Astrocyte of the cerebellum (primary cell): ENCODE results near the gene ARID5A.
A peak's percentile ranks its signal among the peaks of the same experiment; 100 is the strongest.
"Not testable (repeated sequence)": the region's sequence is repeated elsewhere in the genome, so short reads cannot be mapped to it uniquely, and the experiment has no call there.

Source experiments
- DNase-seq: peaks from one replicate; pipeline ENCODE4 v3.0.0-alpha.2; 2011; ENCODE audit warnings: low read depth
- H3K4me3 ChIP-seq: 2 replicates; pipeline ENCODE4 v1.5.1; 2011; ENCODE audit warnings: mild to moderate bottlenecking, low read depth, low read length, moderate library complexity
- CTCF ChIP-seq: IDR thresholded peaks from 2 replicates; pipeline ENCODE4 v1.5.1; 2012; ENCODE audit warnings: low read length, low read depth, moderate library complexity, mild to moderate bottlenecking; ENCODE audit errors: missing control alignments
- in situ Hi-C: cut with HindIII; loops from 2 replicates; pipeline ENCODE4 v1.10.0; 2017; ENCODE audit warnings: low sequenced_read_pairs

Gene ARID5A

DNA sequence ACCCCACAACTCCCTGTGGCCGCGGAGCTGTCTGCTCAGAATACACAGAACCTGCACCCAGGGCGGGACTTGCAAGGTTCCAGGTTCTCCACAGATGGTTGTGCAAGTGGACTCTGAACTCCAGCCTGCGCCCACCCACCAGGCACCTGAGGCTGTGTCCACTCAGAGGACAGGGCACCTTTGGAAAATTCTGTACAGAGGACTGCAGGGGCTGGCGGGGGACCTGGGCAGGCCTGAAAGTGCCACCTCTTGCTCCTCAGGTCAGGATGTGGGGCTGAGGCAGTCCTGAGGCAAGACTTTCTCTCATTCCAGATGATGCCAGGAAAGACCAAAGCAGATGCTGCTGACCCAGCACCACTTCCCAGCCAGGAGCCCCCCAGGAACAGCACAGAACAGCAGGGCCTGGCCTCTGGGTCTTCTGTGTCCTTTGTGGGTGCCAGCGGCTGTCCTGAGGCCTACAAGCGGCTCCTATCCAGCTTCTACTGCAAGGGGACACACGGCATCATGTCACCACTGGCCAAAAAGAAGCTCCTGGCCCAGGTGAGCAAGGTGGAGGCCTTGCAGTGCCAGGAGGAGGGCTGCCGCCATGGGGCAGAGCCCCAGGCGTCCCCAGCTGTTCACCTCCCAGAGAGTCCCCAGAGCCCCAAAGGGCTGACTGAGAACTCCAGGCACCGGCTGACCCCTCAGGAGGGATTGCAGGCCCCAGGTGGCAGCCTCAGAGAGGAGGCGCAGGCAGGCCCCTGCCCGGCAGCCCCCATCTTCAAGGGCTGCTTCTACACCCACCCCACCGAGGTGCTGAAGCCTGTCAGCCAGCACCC, 14.4 kb downstream of the ARID5A start:
- no peak overlapping the region for H3K4me3 ChIP-seq
- in situ Hi-C loops: no loop called here
- TF ChIP-seq CTCF: no peak
- DNase-seq: no peak

- H3K4me3 ChIP-seq: no peak overlapping the region
- in situ Hi-C loops: no loop called here
- TF ChIP-seq CTCF: no peak
- no peak for DNase-seq
Measured at GRCh38 chr2:96551605-96552314, 15.2 kb downstream of the ARID5A start.

DNA sequence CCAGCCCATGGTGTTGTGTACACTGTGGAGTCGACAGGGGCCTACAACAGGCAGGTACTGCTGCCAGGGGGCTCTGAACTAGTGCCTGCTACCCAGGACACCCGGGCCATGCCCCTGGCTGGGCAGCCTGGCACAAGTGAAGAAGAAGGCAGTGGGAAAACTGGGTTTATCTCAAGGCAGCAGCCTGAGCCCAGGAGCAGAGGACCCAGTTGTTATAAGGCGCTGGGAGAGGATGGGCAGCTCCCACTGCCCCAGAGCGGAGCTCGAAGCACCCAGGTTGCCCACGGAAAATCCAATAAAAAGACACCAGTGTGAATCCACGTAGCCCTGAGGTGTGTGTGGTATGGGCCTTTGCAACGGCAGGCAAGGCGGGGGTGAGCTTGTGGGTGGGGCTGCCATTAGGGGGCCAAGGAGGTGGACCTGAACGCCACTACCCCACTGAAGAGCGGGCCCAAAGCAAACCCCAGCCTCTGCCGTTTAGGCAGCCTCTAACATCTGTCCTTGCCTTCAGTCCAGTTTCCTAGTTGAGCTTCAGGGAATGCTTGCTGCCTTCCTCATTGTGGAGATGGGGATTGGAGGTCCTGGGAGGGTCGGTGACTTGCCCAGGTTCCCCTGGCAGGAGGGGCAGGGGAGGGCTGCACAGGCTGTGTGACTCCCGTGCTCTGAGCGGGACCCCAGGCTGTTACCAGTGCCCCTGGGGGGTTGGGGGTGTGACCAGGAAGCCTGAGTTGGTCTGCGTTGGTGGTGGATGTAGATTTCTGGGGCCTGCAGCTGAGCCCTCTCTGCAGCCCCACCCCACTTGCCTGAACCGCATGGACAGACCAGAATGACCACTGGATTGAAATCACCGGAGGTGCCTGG, 16.0 kb downstream of the ARID5A start:
- no peak overlapping the region for H3K4me3 ChIP-seq
- in situ Hi-C loops: no loop called here

DNA sequence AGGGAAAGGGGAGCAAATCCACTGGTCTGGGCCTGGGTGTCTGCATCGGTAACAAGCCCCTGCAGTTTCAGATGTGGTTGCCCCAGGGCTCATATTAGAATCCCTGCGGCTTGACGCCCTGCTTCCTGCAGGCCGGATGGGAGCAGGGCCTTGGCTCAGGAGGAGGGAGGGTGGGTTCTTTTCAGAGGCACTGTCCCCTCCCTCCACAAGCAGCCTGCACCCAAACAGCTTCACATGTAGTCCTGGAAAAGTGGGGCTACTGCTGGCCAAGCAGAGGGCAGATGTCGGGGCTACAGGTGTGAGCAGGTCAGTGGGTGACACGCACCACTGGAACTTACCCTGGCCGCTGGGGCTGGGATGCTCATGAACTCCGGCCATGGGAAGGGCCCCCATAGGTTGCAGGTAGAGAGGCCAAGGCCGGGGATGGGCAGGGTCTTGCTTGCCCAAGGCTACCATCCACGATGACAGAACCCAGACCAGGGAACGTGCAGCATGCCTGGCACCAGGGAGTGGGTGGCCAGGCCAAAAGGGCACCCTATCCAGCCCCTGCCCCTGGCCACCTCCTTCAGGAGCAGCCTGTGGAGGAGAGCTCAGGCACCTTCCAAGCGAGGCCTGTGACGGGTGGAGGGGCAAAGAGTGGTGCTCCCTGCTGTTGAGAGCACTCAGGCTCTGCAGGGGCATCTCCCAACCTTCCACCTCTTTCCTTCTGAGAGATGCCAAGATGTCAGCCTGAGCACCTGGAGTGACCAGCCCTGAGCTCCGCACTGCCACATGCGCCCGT, 16.8 kb downstream of the ARID5A start:
- no peak for TF ChIP-seq CTCF

More for the DNA sequence above, 16.0 kb downstream of the ARID5A start:
- no peak for TF ChIP-seq CTCF
- no peak for DNase-seq

GRCh38 chr2:96553957-96554292, 17.4 kb downstream of the ARID5A start:
- in situ Hi-C loops, H3K4me3 ChIP-seq, DNase-seq: not testable (repeated sequence)

More for the DNA sequence above, 16.8 kb downstream of the ARID5A start:
- no peak overlapping the region for H3K4me3 ChIP-seq
- in situ Hi-C loops: no loop called here
- DNase-seq: no peak

GRCh38 chr2:96554293-96555145, 18.0 kb downstream of the ARID5A start:
- no peak overlapping the region for H3K4me3 ChIP-seq
- TF ChIP-seq CTCF: peak; percentile 90
- in situ Hi-C loops: no loop called here
- DNase-seq: no peak
